ENCODE data around the gene GP1BB.

GP1BB gene

DNA sequence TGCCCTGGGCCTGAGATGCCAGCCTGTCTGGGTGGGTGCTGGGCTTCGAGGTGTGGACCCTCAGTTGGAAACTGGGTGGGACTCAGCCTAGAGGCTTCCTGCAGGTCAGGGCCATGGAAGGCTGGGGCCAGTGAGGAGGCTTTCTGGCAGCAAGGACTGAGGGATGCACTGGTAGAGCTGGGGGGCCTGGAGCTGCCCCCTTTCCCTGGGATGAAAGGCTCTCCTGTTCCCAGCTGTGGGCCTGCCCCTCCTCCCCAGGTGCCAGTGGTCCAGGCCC is 6.6 kb upstream of the GP1BB start:
- H3K27ac ChIP-seq (ENCODE audit: low read length): no peak overlapping the region
- H3K9me3 ChIP-seq (ENCODE audit: control insufficient read depth in 1 of 2, low read length in 2 of 2): no peaks in the 10 kb centered on the region
- peaks cover 0 to 29% of the 10 kb centered on the region in 2 donors for H3K4me1 ChIP-seq (ENCODE audit: control insufficient read depth in 1 of 2, insufficient read depth in 2 of 2, low read length in 2 of 2)
- H3K4me3 ChIP-seq (ENCODE audit: low read depth in 1 of 2, low read length in 2 of 2): no peak overlapping the region
- peaks cover 0 to 20% of the 10 kb centered on the region in 2 donors for H3K36me3 ChIP-seq (ENCODE audit: control insufficient read depth in 1 of 2, insufficient read depth in 2 of 2, low read length in 2 of 2)
- H3K27me3 ChIP-seq (ENCODE audit: low read depth, low read length): no peaks in the 10 kb centered on the region

DNA sequence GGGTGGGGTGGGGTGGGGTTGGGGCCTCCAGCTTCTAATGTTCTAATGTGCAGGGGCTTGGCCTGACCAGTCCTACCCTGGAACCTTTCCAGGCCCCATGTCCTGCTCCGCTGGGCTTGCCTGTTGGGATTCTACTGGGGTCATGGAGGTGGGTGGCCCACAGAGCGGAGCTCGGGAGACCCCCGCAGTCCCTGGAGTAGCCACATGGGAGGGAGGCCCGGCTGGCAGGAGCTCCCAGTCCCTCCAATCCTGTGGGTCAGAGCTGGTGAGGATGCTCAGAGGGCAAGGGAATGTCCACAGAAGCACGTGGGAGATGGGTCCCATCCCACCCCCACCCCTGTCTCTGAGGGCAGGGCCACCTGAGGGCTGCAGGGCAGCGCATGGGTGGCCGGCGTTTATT is 6.2 kb upstream of the GP1BB start:
- peak overlapping the region in 1 of 2 donors; percentile 73 for H3K4me3 ChIP-seq (ENCODE audit: low read depth in 1 of 2, low read length in 2 of 2)
- no peaks in the 10 kb centered on the region for H3K27me3 ChIP-seq (ENCODE audit: low read depth, low read length)
- peaks cover 0 to 29% of the 10 kb centered on the region in 2 donors for H3K4me1 ChIP-seq (ENCODE audit: control insufficient read depth in 1 of 2, insufficient read depth in 2 of 2, low read length in 2 of 2)
- peaks cover 0 to 24% of the 10 kb centered on the region in 2 donors for H3K36me3 ChIP-seq (ENCODE audit: control insufficient read depth in 1 of 2, insufficient read depth in 2 of 2, low read length in 2 of 2)
- H3K27ac ChIP-seq (ENCODE audit: low read length): no peak overlapping the region
- no peaks in the 10 kb centered on the region for H3K9me3 ChIP-seq (ENCODE audit: control insufficient read depth in 1 of 2, low read length in 2 of 2)

DNA sequence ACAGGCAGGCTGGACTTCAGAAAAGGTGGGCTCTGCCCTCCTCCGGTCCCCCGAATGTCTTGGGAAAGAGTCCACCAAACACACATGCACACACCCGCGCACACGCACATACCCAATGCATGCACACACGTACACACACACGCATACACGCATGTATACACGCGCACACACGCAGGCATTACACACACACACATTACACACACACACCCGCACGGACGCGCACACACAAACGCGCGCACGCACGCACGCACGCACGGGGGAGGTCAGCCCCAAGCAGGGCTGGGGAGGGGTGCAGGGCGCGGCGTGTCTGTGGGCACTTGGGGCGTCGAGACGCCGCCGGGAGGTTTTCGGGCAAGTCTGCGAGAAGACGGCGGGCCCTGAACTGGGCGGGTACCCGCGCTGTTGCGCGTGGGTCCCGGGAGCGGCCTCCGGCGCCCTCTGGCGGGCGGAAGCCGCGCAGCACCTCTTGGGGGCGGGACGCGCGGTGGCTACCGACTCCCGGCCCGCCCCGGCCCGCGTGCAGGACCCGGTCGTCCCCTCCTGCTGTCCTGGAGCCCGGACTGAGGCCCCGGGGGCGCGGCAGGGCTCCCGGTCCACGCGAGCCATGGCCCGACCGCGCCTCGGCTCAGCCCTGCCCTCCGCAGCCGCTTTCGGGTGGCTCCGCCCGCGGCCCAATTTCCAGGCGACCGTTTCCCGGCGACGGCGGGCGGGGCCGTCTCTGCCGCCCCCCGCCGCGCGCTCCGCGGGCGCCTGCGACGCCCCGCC is 5.5 kb upstream of the GP1BB start:
- Histone ChIP-seq H3K27me3 (ENCODE audit: low read depth, low read length) (no peaks in the 10 kb centered on the region), H3K4me3 (ENCODE audit: low read depth in 1 of 2, low read length in 2 of 2) (peak overlapping the region in 1 of 2 donors; percentile 73), H3K9me3 (ENCODE audit: control insufficient read depth in 1 of 2, low read length in 2 of 2) (no peaks in the 10 kb centered on the region), H3K4me1 (ENCODE audit: control insufficient read depth in 1 of 2, insufficient read depth in 2 of 2, low read length in 2 of 2) (peaks cover 0 to 29% of the 10 kb centered on the region in 2 donors), H3K36me3 (ENCODE audit: control insufficient read depth in 1 of 2, insufficient read depth in 2 of 2, low read length in 2 of 2) (peaks cover 0 to 30% of the 10 kb centered on the region in 2 donors), H3K27ac (ENCODE audit: low read length) (no peak overlapping the region)

DNA sequence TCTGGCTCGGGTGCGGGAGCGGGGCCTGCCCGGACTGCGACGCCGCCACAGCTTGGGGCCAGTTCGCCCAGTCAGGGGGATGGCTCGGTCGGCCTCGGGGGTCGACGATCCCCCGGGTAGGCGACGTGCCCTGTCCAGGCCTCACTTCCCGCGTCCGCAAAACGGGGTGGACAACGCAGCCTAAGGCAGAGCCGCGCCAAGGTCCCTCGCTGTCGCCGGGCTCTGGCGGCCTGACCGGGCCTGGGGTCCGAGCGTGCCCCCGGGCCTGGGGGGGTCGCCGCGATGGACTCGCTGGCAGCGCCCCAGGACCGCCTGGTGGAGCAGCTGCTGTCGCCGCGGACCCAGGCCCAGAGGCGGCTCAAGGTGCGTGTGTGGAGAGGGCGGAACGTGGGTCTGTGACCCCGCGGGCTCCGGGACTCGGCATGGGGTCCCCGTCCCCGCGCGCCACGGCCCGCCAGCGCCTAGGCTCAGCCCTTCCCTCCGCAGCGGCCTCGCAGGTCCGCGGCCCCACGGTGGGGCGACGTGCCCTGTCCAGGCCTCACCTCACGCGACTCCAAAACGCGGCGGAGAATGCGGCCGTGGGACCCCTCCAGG is 4.8 kb upstream of the GP1BB start:
- Histone ChIP-seq H3K36me3 (ENCODE audit: control insufficient read depth in 1 of 2, insufficient read depth in 2 of 2, low read length in 2 of 2) (peaks cover 0 to 30% of the 10 kb centered on the region in 2 donors), H3K4me1 (ENCODE audit: control insufficient read depth in 1 of 2, insufficient read depth in 2 of 2, low read length in 2 of 2) (peaks cover 0 to 34% of the 10 kb centered on the region in 2 donors), H3K4me3 (ENCODE audit: low read depth in 1 of 2, low read length in 2 of 2) (peak overlapping the region; percentile 11 to 73), H3K27ac (ENCODE audit: low read length) (no peak overlapping the region), H3K27me3 (ENCODE audit: low read depth, low read length) (no peaks in the 10 kb centered on the region), H3K9me3 (ENCODE audit: control insufficient read depth in 1 of 2, low read length in 2 of 2) (no peaks in the 10 kb centered on the region)

DNA sequence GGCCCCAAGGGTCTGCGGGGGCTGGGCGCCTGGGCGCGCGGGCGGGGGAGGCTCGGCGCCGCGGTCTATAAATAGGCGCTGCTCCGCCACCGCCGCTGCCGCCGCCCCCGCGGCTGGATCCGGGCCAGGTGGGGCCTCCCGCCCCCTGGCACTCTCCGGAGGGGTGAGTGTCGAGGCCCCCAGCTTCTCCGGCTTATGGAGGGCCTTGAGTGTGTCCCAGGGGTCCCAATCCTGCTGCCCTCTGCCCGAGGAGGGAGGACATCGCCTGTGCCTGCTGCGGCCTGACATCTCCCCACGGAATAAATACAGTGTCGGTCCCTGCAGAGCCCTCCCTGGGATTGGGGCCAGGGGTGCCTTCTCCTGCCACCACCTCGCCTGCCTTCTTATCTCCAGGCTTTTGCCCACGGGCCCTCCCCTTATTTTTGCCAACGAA is 4.3 kb upstream of the GP1BB start:
- Histone ChIP-seq H3K4me1 (ENCODE audit: control insufficient read depth in 1 of 2, insufficient read depth in 2 of 2, low read length in 2 of 2) (peaks cover 0 to 33% of the 10 kb centered on the region in 2 donors), H3K9me3 (ENCODE audit: control insufficient read depth in 1 of 2, low read length in 2 of 2) (no peaks in the 10 kb centered on the region), H3K36me3 (ENCODE audit: control insufficient read depth in 1 of 2, insufficient read depth in 2 of 2, low read length in 2 of 2) (peaks cover 0 to 30% of the 10 kb centered on the region in 2 donors), H3K27me3 (ENCODE audit: low read depth, low read length) (no peaks in the 10 kb centered on the region), H3K27ac (ENCODE audit: low read length) (no peak overlapping the region), H3K4me3 (ENCODE audit: low read depth in 1 of 2, low read length in 2 of 2) (peak overlapping the region in 1 of 2 donors; percentile 73)

DNA sequence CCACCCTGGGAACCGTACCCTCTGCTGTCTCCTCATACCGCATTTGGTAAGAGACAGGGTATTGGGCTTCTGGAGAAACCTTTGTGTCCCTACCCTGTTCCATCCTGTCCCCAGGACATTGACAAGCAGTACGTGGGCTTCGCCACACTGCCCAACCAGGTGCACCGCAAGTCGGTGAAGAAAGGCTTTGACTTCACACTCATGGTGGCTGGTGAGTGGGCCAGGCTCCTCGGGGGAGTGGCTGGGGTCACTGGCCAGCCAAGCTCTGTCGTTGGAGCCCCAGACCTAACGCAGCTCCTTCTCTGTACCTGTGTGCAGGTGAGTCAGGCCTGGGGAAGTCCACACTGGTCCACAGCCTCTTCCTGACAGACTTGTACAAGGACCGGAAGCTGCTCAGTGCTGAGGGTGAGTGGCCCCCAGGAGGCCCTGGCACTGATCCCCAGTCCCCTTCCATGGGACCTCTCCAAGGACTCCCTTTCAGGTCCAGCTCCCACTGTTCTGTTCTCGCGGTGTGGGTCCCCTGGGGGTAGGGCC is 3.8 kb upstream of the GP1BB start:
- Histone ChIP-seq H3K27ac (ENCODE audit: low read length) (no peak overlapping the region), H3K27me3 (ENCODE audit: low read depth, low read length) (no peaks in the 10 kb centered on the region), H3K4me1 (ENCODE audit: control insufficient read depth in 1 of 2, insufficient read depth in 2 of 2, low read length in 2 of 2) (peaks cover 0 to 33% of the 10 kb centered on the region in 2 donors), H3K36me3 (ENCODE audit: control insufficient read depth in 1 of 2, insufficient read depth in 2 of 2, low read length in 2 of 2) (peaks cover 0 to 30% of the 10 kb centered on the region in 2 donors), H3K9me3 (ENCODE audit: control insufficient read depth in 1 of 2, low read length in 2 of 2) (no peaks in the 10 kb centered on the region), H3K4me3 (ENCODE audit: low read depth in 1 of 2, low read length in 2 of 2) (peak overlapping the region in 1 of 2 donors; percentile 73)

DNA sequence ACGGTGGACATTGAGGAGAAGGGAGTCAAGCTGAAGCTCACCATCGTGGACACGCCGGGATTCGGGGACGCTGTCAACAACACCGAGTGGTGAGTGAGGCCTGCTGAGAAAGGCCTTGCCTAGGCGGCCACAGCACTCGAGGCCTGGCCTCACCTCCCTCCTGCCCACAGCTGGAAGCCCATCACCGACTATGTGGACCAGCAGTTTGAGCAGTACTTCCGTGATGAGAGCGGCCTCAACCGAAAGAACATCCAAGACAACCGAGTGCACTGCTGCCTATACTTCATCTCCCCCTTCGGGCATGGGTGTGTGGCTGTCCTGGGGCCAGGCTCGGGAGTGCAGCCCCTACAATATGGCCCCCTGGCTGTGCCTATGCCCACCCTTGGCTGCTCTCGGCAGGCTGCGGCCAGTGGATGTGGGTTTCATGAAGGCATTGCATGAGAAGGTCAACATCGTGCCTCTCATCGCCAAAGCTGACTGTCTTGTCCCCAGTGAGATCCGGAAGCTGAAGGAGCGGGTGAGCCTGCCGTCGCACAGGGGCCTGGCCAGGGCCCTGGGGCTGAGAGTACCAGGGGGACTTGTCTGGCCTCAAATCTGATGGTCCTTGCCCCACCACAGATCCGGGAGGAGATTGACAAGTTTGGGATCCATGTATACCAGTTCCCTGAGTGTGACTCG is 3.0 kb upstream of the GP1BB start:
- no peaks in the 10 kb centered on the region for H3K9me3 ChIP-seq (ENCODE audit: control insufficient read depth in 1 of 2, low read length in 2 of 2)
- no peaks in the 10 kb centered on the region for H3K27me3 ChIP-seq (ENCODE audit: low read depth, low read length)
- H3K4me3 ChIP-seq (ENCODE audit: low read depth in 1 of 2, low read length in 2 of 2): no peak overlapping the region
- H3K4me1 ChIP-seq (ENCODE audit: control insufficient read depth in 1 of 2, insufficient read depth in 2 of 2, low read length in 2 of 2): peaks cover 0 to 27% of the 10 kb centered on the region in 2 donors
- peaks cover 0 to 30% of the 10 kb centered on the region in 2 donors for H3K36me3 ChIP-seq (ENCODE audit: control insufficient read depth in 1 of 2, insufficient read depth in 2 of 2, low read length in 2 of 2)
- H3K27ac ChIP-seq (ENCODE audit: low read length): no peak overlapping the region

DNA sequence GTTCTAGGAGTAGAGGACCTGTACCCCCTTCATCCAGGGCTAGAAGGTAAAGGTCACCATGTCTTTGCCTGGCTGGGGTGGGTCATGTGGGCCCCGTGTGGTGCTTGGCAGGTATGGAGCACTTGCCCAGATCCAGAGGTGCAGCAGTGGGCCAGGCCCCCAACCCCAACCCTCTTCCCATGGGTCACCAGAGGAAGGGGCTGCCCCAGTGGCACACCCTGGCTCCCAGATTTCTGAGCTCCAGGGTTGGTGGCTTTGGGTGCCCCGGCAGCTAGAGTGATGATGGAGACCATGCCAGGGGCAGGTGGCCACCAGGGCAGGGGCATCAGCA is 2.4 kb upstream of the GP1BB start:
- Histone ChIP-seq H3K9me3 (ENCODE audit: control insufficient read depth in 1 of 2, low read length in 2 of 2) (no peaks in the 10 kb centered on the region), H3K4me1 (ENCODE audit: control insufficient read depth in 1 of 2, insufficient read depth in 2 of 2, low read length in 2 of 2) (peaks cover 0 to 27% of the 10 kb centered on the region in 2 donors), H3K36me3 (ENCODE audit: control insufficient read depth in 1 of 2, insufficient read depth in 2 of 2, low read length in 2 of 2) (peaks cover 0 to 30% of the 10 kb centered on the region in 2 donors), H3K27me3 (ENCODE audit: low read depth, low read length) (no peaks in the 10 kb centered on the region), H3K27ac (ENCODE audit: low read length) (no peak overlapping the region), H3K4me3 (ENCODE audit: low read depth in 1 of 2, low read length in 2 of 2) (no peak overlapping the region)

DNA sequence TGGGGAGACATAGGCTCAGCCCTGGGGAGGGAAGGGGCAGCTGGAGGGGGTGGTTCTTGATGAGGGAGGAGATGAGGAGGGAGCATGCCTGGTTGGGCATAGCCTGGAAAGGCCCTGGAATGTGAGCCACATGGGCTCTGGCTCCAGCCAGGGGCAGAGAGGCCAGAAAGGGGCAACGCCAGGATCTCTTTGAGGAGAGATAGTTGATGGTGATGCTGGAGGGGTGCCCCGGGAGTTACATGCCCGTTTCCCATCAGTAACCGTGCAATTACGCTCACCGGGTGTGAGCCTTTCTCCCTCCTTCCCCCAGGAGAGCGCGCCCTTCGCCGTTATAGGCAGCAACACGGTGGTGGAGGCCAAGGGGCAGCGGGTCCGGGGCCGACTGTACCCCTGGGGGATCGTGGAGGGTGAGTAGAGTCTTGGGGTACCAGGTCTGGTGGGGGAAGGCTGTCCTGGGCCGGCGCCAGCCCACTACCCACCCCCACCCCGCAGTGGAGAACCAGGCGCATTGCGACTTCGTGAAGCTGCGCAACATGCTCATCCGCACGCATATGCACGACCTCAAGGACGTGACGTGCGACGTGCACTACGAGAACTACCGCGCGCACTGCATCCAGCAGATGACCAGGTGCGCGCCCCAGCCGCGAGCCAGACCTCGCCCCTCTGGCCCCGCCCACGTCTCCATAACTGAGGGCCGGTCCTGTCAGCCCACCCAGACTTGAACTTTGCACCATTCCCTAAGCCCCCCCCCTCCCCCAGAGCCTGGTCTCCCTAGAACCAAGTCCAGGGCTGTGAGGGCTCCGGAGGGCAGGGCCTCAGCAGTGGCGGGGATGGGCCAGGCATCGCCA is 1.8 kb upstream of the GP1BB start:
- H3K36me3 ChIP-seq (ENCODE audit: control insufficient read depth in 1 of 2, insufficient read depth in 2 of 2, low read length in 2 of 2): peaks cover 0 to 30% of the 10 kb centered on the region in 2 donors
- H3K4me1 ChIP-seq (ENCODE audit: control insufficient read depth in 1 of 2, insufficient read depth in 2 of 2, low read length in 2 of 2): peaks cover 0 to 27% of the 10 kb centered on the region in 2 donors
- no peaks in the 10 kb centered on the region for H3K27me3 ChIP-seq (ENCODE audit: low read depth, low read length)
- H3K27ac ChIP-seq (ENCODE audit: low read length): no peak overlapping the region
- H3K4me3 ChIP-seq (ENCODE audit: low read depth in 1 of 2, low read length in 2 of 2): no peak overlapping the region
- no peaks in the 10 kb centered on the region for H3K9me3 ChIP-seq (ENCODE audit: control insufficient read depth in 1 of 2, low read length in 2 of 2)

DNA sequence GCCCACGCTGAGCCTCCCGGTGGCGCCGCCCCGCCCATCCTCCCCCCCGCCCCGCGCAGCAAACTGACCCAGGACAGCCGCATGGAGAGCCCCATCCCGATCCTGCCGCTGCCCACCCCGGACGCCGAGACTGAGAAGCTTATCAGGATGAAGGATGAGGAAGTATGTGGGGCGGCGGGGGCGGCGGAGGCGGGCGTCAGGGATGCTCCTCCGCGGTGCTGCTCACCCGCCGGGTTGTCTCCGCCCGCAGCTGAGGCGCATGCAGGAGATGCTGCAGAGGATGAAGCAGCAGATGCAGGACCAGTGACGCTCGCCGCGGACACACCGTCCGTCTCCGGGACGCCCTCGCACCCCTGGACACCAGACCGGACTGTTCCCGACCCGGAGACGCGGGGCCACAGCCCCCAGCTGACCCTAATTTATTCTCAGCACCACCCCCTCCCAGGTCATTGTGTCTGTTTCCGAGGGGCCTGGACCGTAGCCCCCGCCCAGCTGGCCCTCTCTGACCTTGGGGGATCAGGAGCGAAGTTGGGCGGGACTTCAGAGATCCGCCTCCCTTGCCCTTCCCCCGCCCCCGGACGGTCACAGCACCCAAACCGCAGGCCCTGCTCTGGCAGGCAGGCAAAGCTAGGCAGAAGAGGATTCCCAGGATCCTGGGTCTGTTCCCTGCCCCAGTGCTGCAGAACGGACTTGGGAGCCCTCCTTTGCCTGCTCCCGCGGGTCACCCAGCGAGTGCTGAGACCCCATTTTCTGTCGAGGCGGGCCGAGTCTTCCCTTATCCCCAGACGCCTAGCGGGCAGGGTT is 959 bp upstream of the GP1BB start:
- H3K27ac ChIP-seq (ENCODE audit: low read length): no peak overlapping the region
- H3K27me3 ChIP-seq (ENCODE audit: low read depth, low read length): no peaks in the 10 kb centered on the region
- peaks cover 0 to 24% of the 10 kb centered on the region in 2 donors for H3K4me1 ChIP-seq (ENCODE audit: control insufficient read depth in 1 of 2, insufficient read depth in 2 of 2, low read length in 2 of 2)
- peaks cover 0 to 30% of the 10 kb centered on the region in 2 donors for H3K36me3 ChIP-seq (ENCODE audit: control insufficient read depth in 1 of 2, insufficient read depth in 2 of 2, low read length in 2 of 2)
- H3K4me3 ChIP-seq (ENCODE audit: low read depth in 1 of 2, low read length in 2 of 2): no peak overlapping the region
- no peaks in the 10 kb centered on the region for H3K9me3 ChIP-seq (ENCODE audit: control insufficient read depth in 1 of 2, low read length in 2 of 2)
